Measurements from ENCODE around the gene SCML1. TPM values are rescaled to one million over a fixed set of nuclear protein-coding genes. Genes with fewer than 3 reads are reported as not detected.
A peak's percentile ranks its signal among the peaks of the same experiment; 100 is the strongest.

The SCML1 gene
- total and polyA plus RNA-seq, 2 donors (not counting 3 experiments of a cell fraction or from before 2014, with no cell fraction given) = 8.8 to 12.4 TPM

GRCh38 chrX:17740137-17741122 is 3.1 kb downstream of the SCML1 start:
- Histone ChIP-seq H3K27ac (ENCODE audit: insufficient read depth, low read depth, low read length) (no peak overlapping the region), H3K4me1 (ENCODE audit: control insufficient read depth, extremely low read depth, insufficient read depth, low read length) (no peaks in the 10 kb centered on the region), H3K9ac (replicated peaks; ENCODE audit: extremely low read depth, insufficient read depth, low read length) (no peak overlapping the region), H3K4me2 (ENCODE audit: insufficient read depth, low read length) (no peak overlapping the region), H3K79me2 (ENCODE audit: control insufficient read depth, insufficient read depth, low read length) (peaks cover 18% of the 10 kb centered on the region), H3K9me3 (replicated peaks; ENCODE audit: control insufficient read depth, insufficient read depth, low read length) (no peaks in the 10 kb centered on the region), H2AFZ (ENCODE audit: low read depth, low read length) (no peak overlapping the region), H4K20me1 (replicated peaks; ENCODE audit: control insufficient read depth, extremely low read depth, insufficient read depth, low read length) (no peaks in the 10 kb centered on the region), H3K9me1 (replicated peaks; ENCODE audit: control insufficient read depth, extremely low read depth, insufficient read depth, low read length) (no peaks in the 10 kb centered on the region), H3K36me3 (ENCODE audit: control insufficient read depth in 2 of 2, extremely low read depth in 1 of 2, insufficient read depth in 2 of 2, low read length in 2 of 2) (no peaks in the 10 kb centered on the region), H3K4me3 (replicated peaks in 1 of 3; ENCODE audit: insufficient read depth in 1 of 3, low read depth in 1 of 3, low read length in 3 of 3) (no peak overlapping the region), H3K27me3 (ENCODE audit: control insufficient read depth in 2 of 2, insufficient read depth in 2 of 2, low read length in 2 of 2) (no peaks in the 10 kb centered on the region)
- dilution Hi-C loops (cut with MboI; ENCODE audit: extremely low pct_ligation_motif_present, low sequenced_read_pairs) = no loop called here
- BruUV-seq (replicated peaks) = no TSS peak
- intact Hi-C loops (cut with micrococcal nuclease) = no loop called here
- no peak for DNase-seq (ENCODE audit: low read depth, low spot score)
- POLR2A ChIA-PET = no interaction called here
- TF ChIP-seq MYC (IDR thresholded peaks at IDR 0.05; ENCODE audit: low read depth, low read length) (no peak), POLR2A (IDR thresholded peaks at IDR 0.05; ENCODE audit: low read depth, low read length) (no peak), CTCF (IDR thresholded peaks at IDR 0.05; ENCODE audit: extremely low read depth in 1 of 2, insufficient read depth in 1 of 2, low read depth in 1 of 2, low read length in 2 of 2) (no peak), MAX (IDR thresholded peaks at IDR 0.05; ENCODE audit: insufficient read depth, insufficient read length) (no peak), EZH2 (IDR thresholded peaks at IDR 0.05; ENCODE audit: borderline replicate concordance, low read depth, low read length, severe bottlenecking) (no peak), POLR2AphosphoS5 (IDR thresholded peaks at IDR 0.05; ENCODE audit: insufficient read depth, low read depth, low read length) (no peak), FOS (IDR thresholded peaks at IDR 0.05; ENCODE audit: borderline replicate concordance, insufficient read depth, low read length) (no peak), JUN (IDR thresholded peaks at IDR 0.05; ENCODE audit: borderline replicate concordance, insufficient read depth, insufficient read length, low read depth) (no peak), GATA2 (IDR thresholded peaks at IDR 0.05; ENCODE audit: insufficient read depth, insufficient read length, low read depth, low read length) (no peak)
- CTCF ChIA-PET = no interaction called here
- FAIRE-seq = peak; percentile 37

Data from endothelial cell of umbilical vein (primary cell).